ENCODE measurements around the gene VWA2. TPM values are rescaled to one million over a fixed set of nuclear protein-coding genes. Genes with fewer than 3 reads are reported as not detected.

Gene VWA2
- total RNA-seq, 1 donor from 2014 or later = 2.2 TPM

GRCh38 chr10:114311496-114312209 lies 72.6 kb downstream of the VWA2 start:
- TF ChIP-seq CTCF (IDR thresholded peaks at IDR 0.05; ENCODE audit: insufficient read depth, low read length, poor library complexity, severe bottlenecking) = no peak
- Histone ChIP-seq H3K4me3 (ENCODE audit: low read depth, low read length) (no peak overlapping the region), H3K36me3 (ENCODE audit: control insufficient read depth, insufficient read depth, low read length) (peaks cover 2% of the 10 kb centered on the region), H3K27me3 (ENCODE audit: control insufficient read depth, insufficient read depth, low read length) (no peaks in the 10 kb centered on the region)
- no peak for DNase-seq (ENCODE audit: low read depth)

- no peak for TF ChIP-seq CTCF (IDR thresholded peaks at IDR 0.05; ENCODE audit: insufficient read depth, low read length, poor library complexity, severe bottlenecking)
- peaks cover 2% of the 10 kb centered on the region for H3K36me3 ChIP-seq (ENCODE audit: control insufficient read depth, insufficient read depth, low read length)
- H3K27me3 ChIP-seq (ENCODE audit: control insufficient read depth, insufficient read depth, low read length) = no peaks in the 10 kb centered on the region
- DNase-seq (ENCODE audit: low read depth) = no peak
- H3K4me3 ChIP-seq (ENCODE audit: low read depth, low read length) = no peak overlapping the region
Measured at GRCh38 chr10:114313139-114313538, 74.1 kb downstream of the VWA2 start.

- H3K4me3 ChIP-seq (ENCODE audit: low read depth, low read length) = no peak overlapping the region
- peaks cover 2% of the 10 kb centered on the region for H3K36me3 ChIP-seq (ENCODE audit: control insufficient read depth, insufficient read depth, low read length)
- TF ChIP-seq CTCF (IDR thresholded peaks at IDR 0.05; ENCODE audit: insufficient read depth, low read length, poor library complexity, severe bottlenecking) = no peak
Measured at GRCh38 chr10:114313866-114314265, 74.8 kb downstream of the VWA2 start.

GRCh38 chr10:114315566-114316420 lies 76.7 kb downstream of the VWA2 start:
- Histone ChIP-seq H3K27me3 (ENCODE audit: control insufficient read depth, insufficient read depth, low read length) (no peaks in the 10 kb centered on the region), H3K4me3 (ENCODE audit: low read depth, low read length) (no peak overlapping the region), H3K36me3 (ENCODE audit: control insufficient read depth, insufficient read depth, low read length) (peaks cover 2% of the 10 kb centered on the region)
- TF ChIP-seq CTCF (IDR thresholded peaks at IDR 0.05; ENCODE audit: insufficient read depth, low read length, poor library complexity, severe bottlenecking) = no peak
- no peak for DNase-seq (ENCODE audit: low read depth)

More at GRCh38 chr10:114313866-114314265, 74.8 kb downstream of the VWA2 start:
- H3K27me3 ChIP-seq (ENCODE audit: control insufficient read depth, insufficient read depth, low read length) = no peaks in the 10 kb centered on the region
- DNase-seq (ENCODE audit: low read depth) = no peak

GRCh38 chr10:114316744-114317143 lies 77.7 kb downstream of the VWA2 start:
- H3K36me3 ChIP-seq (ENCODE audit: control insufficient read depth, insufficient read depth, low read length) = peaks cover 2% of the 10 kb centered on the region
- no peaks in the 10 kb centered on the region for H3K27me3 ChIP-seq (ENCODE audit: control insufficient read depth, insufficient read depth, low read length)
- no peak for DNase-seq (ENCODE audit: low read depth)
- H3K4me3 ChIP-seq (ENCODE audit: low read depth, low read length) = no peak overlapping the region
- no peak for TF ChIP-seq CTCF (IDR thresholded peaks at IDR 0.05; ENCODE audit: insufficient read depth, low read length, poor library complexity, severe bottlenecking)
